Panc1 (cell line): ENCODE data around the gene SNAP47.

Experiments used
- POLR2AphosphoS5 ChIP-seq: IDR thresholded peaks from 2 replicates; pipeline ENCODE4 v1.6.1; 2012; ENCODE audit warnings: mild to moderate bottlenecking, low read depth, low read length, moderate library complexity
- SIN3A ChIP-seq: IDR thresholded peaks from 2 replicates; pipeline ENCODE4 v1.6.1; 2012; ENCODE audit warnings: low read depth, mild to moderate bottlenecking, low read length, moderate library complexity, borderline replicate concordance; ENCODE audit not compliant: insufficient read depth

DNA sequence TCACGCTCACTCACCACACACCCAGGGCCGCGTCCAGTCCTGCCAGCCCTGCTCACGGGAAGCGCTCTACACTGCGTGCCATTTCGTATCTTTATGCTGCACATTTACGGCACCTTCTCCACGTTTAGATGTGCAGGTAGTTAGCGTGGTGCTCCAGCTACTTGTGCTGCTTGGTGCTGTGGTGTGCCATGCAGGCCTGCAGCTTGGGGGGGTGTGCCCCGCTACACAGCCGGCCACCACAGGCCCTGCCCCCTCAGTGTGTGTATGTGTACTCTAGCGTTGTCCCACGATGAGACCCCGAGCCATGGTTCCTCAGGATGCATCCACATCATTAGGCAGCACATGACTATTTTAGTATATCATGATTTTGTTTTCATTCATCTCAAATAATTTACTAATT lies 38.3 kb downstream of the SNAP47 start:
- TF ChIP-seq POLR2AphosphoS5 (no peak), SIN3A (no peak)
